GM21381 (cell line): ENCODE measurements around the gene OR6K6.

ENCODE experiments used
- ATAC-seq: cut with Tn5 transposase; IDR thresholded peaks from one replicate; pipeline ENCODE4 v1.9.1; 2021; ENCODE audit warnings: mild to moderate bottlenecking, moderate library complexity; ENCODE audit not compliant: unreplicated experiment

OR6K6 gene

DNA sequence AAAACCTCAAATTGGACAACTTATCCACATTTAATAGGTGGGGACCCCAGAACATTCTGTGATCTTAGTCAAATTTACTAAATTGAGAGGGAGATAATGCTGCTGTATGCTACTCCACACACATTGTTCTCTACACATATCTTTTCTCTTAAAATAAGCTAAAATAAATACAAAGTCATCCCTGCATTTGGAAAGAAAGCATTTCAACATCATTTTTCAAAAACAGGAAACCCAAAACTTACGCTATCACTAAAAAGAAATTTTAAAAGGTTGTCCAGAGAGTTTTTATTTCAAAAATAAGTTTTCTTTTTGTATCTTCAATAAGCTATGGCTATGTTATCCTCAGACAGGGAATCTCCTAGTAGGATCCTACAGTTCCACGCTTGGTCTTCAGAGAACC, 46.0 kb downstream of the OR6K6 start:
- no peak for ATAC-seq

DNA sequence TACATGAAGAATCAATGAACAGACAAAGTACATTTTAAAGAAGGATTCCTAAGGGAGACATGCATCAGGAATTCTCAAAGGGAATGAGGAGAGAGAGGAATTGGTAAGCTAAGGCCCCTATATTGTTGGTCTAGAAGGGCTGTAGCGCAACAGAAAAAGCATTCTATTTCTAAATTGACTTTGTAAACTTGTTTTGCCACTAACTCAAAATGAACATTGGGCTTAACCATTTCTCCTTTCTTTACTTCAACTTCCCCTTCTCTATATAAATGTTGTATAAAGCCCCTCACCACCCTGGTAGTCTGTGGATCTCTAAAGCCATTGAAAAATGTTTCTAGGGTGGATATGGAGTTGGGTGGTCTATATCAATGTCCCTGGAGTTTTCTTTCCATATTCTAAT, 46.9 kb downstream of the OR6K6 start:
- ATAC-seq: no peak

DNA sequence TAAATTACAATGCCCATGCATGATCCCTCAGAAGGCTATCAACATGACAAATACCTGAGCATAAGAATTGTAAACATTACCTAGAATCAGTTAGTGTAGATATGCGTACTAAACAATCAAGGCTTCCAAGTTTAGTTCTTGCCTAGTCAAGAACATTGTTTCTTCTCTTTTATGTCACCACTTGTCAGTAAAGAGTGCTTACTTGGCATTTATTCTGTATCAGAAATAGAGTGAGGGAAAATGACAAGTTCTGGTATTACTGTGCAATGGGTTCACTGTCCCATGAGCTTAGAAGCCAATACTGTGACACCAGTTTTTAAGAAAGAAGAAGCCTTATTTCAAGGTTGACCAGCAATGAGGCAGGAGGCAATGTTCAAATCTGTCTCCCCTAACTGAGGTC, 49.2 kb downstream of the OR6K6 start:
- no peak for ATAC-seq
